Keratinocyte (primary cell): ENCODE measurements around the gene TET2. TPM values are rescaled to one million over a fixed set of nuclear protein-coding genes. Genes with fewer than 3 reads are reported as not detected.

Source experiments
- DNase-seq: peaks from one replicate; pipeline ENCODE4 v3.0.0-alpha.2; 2011; ENCODE audit warnings: low read depth, missing footprints, low spot score
- FAIRE-seq: peaks from 2 replicates; lab custom pipeline; 2011; peaks lifted over from hg19 to GRCh38; lab: Jason Lieb, UNC
- H2AFZ ChIP-seq: 2 replicates; pipeline ENCODE4 v1.6.0; 2012; ENCODE audit warnings: low read length, control low read depth, inconsistent platforms; ENCODE audit not compliant: control insufficient read depth
- H3K27ac ChIP-seq: 2 replicates; pipeline ENCODE4 v1.5.1; 2011; ENCODE audit warnings: low read length; ENCODE audit not compliant: control insufficient read depth, insufficient read depth
- H3K27me3 ChIP-seq: 3 replicates; pipeline ENCODE4 v1.6.0; 2011; ENCODE audit warnings: low read length; ENCODE audit not compliant: control insufficient read depth, insufficient read depth; ENCODE audit errors: extremely low read depth
- H3K36me3 ChIP-seq, 2 experiments: 2 replicates in 1 of 2; 3 replicates in 1 of 2; pipeline ENCODE4 v1.5.1; 2011; ENCODE audit warnings: low read length in 2 of 2, mild to moderate bottlenecking in 1 of 2; ENCODE audit not compliant: control insufficient read depth in 2 of 2, insufficient read depth in 2 of 2; ENCODE audit errors: extremely low read depth in 1 of 2
- H3K4me1 ChIP-seq: 3 replicates; pipeline ENCODE4 v1.5.1; 2011; ENCODE audit warnings: low read length; ENCODE audit not compliant: control insufficient read depth, insufficient read depth; ENCODE audit errors: extremely low read depth
- H3K4me2 ChIP-seq: 3 replicates; pipeline ENCODE4 v1.6.0; 2011; ENCODE audit warnings: low read depth, low read length; ENCODE audit not compliant: control insufficient read depth, insufficient read depth; ENCODE audit errors: extremely low read depth
- H3K4me3 ChIP-seq, 3 experiments: fragments of 200-600 bp in 1 of 3; sonication (generic) in 1 of 3; 2 replicates in 2 of 3; 3 replicates in 1 of 3; pipeline ENCODE4 v1.5.1; 2011 to 2016; ENCODE audit warnings: low read length in 3 of 3, mild to moderate bottlenecking in 3 of 3, control low read depth in 2 of 3, inconsistent platforms in 1 of 3, low read depth in 1 of 3, mixed read lengths in 1 of 3, mixed run types in 1 of 3, moderate library complexity in 1 of 3; ENCODE audit not compliant: control insufficient read depth in 2 of 3, insufficient read depth in 2 of 3; ENCODE audit errors: extremely low read depth in 1 of 3
- H3K79me2 ChIP-seq: 2 replicates; pipeline ENCODE4 v1.6.0; 2012; ENCODE audit warnings: low read length; ENCODE audit not compliant: control insufficient read depth, insufficient read depth
- H3K9ac ChIP-seq: 3 replicates; pipeline ENCODE4 v1.6.0; 2011; ENCODE audit warnings: low read length; ENCODE audit not compliant: control insufficient read depth, insufficient read depth; ENCODE audit errors: extremely low read depth
- H3K9me1 ChIP-seq: 3 replicates; pipeline ENCODE4 v1.6.0; 2011; ENCODE audit warnings: low read length; ENCODE audit not compliant: control insufficient read depth, insufficient read depth; ENCODE audit errors: extremely low read depth
- H3K9me3 ChIP-seq: 2 replicates; pipeline ENCODE4 v1.5.1; 2012; ENCODE audit warnings: low read depth, low read length; ENCODE audit not compliant: control insufficient read depth
- H4K20me1 ChIP-seq: 3 replicates; pipeline ENCODE4 v1.6.0; 2011; ENCODE audit warnings: low read length; ENCODE audit not compliant: control insufficient read depth, insufficient read depth; ENCODE audit errors: extremely low read depth
- EZH2 ChIP-seq: IDR thresholded peaks from one replicate; pipeline ENCODE4 v1.6.1; 2012; ENCODE audit warnings: inconsistent platforms, mild to moderate bottlenecking, low read length, moderate library complexity
- dilution Hi-C: fragments of 300-500 bp; cut with MboI; formaldehyde crosslinking; loops from one replicate; pipeline ENCODE4 v1.7.0; 2020; ENCODE audit warnings: low sequenced_read_pairs; ENCODE audit not compliant: extremely low pct_ligation_motif_present
- polyA plus RNA-seq, 5 experiments: library from polyadenylated mRNA; depleted of rRNA in 3 of 5; stranded (reverse) in 3 of 5; stranded (forward) in 1 of 5; unstranded in 1 of 5; fragments of >200 nt; gene quantifications; 1 replicate in 1 of 5; 2 replicates in 3 of 5; 3 replicates in 1 of 5; pipeline versions ENCODE4 v1.2.1 to v1.2.3, GENCODE V29; 2011 to 2012; ENCODE audit warnings: missing spikeins in 2 of 5, low read depth in 1 of 5, low replicate concordance in 1 of 5
- TF ChIP-seq, protein P1 (sequence below), 3 experiments: IDR thresholded peaks in 1 of 3; conservative IDR thresholded peaks in 1 of 3; optimal IDR thresholded peaks in 1 of 3; 2 replicates in 2 of 3; 3 replicates in 1 of 3; pipeline versions ENCODE3 to v1.5.1; 2011; ENCODE audit warnings: low read length in 3 of 3, mild to moderate bottlenecking in 3 of 3, moderate library complexity in 2 of 3, control low read depth in 1 of 3, inconsistent platforms in 1 of 3; ENCODE audit not compliant: insufficient read depth in 2 of 3; ENCODE audit errors: extremely low read depth in 1 of 3

The TET2 gene
- polyA plus RNA-seq, 1 donor (not counting 4 experiments of a cell fraction or from before 2014, with no cell fraction given), result 9.6 TPM

GRCh38 chr4:105108971-105109370 lies 37.7 kb upstream of the TET2 start:
- H3K36me3 ChIP-seq, result no peaks in the 10 kb centered on the region
- no peak overlapping the region for H3K9ac ChIP-seq
- DNase-seq (no peak), FAIRE-seq (no peak)
- no peak overlapping the region for H3K4me2 ChIP-seq
- no peak overlapping the region for H2AFZ ChIP-seq
- dilution Hi-C loops, result no loop called here
- H3K27me3 ChIP-seq, result no peaks in the 10 kb centered on the region
- no peak overlapping the region for H3K27ac ChIP-seq
- no peaks in the 10 kb centered on the region for H3K9me3 ChIP-seq
- no peaks in the 10 kb centered on the region for H3K79me2 ChIP-seq
- no peak for TF ChIP-seq EZH2
- TF ChIP-seq, protein P1, sequence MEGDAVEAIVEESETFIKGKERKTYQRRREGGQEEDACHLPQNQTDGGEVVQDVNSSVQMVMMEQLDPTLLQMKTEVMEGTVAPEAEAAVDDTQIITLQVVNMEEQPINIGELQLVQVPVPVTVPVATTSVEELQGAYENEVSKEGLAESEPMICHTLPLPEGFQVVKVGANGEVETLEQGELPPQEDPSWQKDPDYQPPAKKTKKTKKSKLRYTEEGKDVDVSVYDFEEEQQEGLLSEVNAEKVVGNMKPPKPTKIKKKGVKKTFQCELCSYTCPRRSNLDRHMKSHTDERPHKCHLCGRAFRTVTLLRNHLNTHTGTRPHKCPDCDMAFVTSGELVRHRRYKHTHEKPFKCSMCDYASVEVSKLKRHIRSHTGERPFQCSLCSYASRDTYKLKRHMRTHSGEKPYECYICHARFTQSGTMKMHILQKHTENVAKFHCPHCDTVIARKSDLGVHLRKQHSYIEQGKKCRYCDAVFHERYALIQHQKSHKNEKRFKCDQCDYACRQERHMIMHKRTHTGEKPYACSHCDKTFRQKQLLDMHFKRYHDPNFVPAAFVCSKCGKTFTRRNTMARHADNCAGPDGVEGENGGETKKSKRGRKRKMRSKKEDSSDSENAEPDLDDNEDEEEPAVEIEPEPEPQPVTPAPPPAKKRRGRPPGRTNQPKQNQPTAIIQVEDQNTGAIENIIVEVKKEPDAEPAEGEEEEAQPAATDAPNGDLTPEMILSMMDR (optimal IDR thresholded peaks at IDR 0.05 in 1 of 3, IDR thresholded peaks at IDR 0.05 in 1 of 3, conservative IDR thresholded peaks at IDR 0.05 in 1 of 3; ENCODE audit: extremely low read depth in 1 of 3, insufficient read depth in 2 of 3, low read length in 3 of 3), result no peak
- no peaks in the 10 kb centered on the region for H3K9me1 ChIP-seq
- no peaks in the 10 kb centered on the region for H3K4me1 ChIP-seq
- H3K4me3 ChIP-seq, result no peak overlapping the region
- no peaks in the 10 kb centered on the region for H4K20me1 ChIP-seq

DNA sequence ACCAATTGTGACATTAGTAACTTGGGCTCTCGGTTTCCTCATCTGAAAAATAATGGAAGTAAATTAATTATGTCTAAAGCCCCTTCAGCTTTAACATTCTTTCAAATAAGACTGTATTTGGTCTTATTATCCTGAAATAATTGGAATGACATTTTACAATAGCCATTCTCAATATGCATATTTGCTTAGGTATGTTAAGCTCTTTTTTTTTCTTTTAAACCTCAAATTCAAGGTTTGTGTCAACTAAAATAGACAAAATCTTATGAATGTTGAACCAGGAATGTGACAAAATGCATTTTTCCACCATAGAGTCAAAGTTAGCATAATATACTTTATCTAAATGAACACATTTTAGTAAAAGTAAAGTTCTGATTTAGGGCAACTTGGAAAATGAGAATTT lies 34.4 kb upstream of the TET2 start:
- Histone ChIP-seq H3K4me3 (no peak overlapping the region), H2AFZ (no peak overlapping the region), H4K20me1 (no peaks in the 10 kb centered on the region), H3K9me1 (no peaks in the 10 kb centered on the region), H3K9me3 (no peaks in the 10 kb centered on the region), H3K79me2 (no peaks in the 10 kb centered on the region), H3K27me3 (no peaks in the 10 kb centered on the region), H3K4me2 (no peak overlapping the region), H3K4me1 (no peaks in the 10 kb centered on the region), H3K9ac (no peak overlapping the region), H3K36me3 (no peaks in the 10 kb centered on the region), H3K27ac (no peak overlapping the region)
- FAIRE-seq, result no peak
- no peak for TF ChIP-seq EZH2
- TF ChIP-seq, protein P1 (optimal IDR thresholded peaks at IDR 0.05 in 1 of 3, IDR thresholded peaks at IDR 0.05 in 1 of 3, conservative IDR thresholded peaks at IDR 0.05 in 1 of 3; ENCODE audit: extremely low read depth in 1 of 3, insufficient read depth in 2 of 3, low read length in 3 of 3), result no peak
- DNase-seq, result no peak
- dilution Hi-C loops, result no loop called here
